Pulmonary artery endothelial cell (primary cell): ENCODE data around the gene C9orf152. TPM values are rescaled to one million over a fixed set of nuclear protein-coding genes. Genes with fewer than 3 reads are reported as not detected.

Experiments used
- total RNA-seq: library from RNA; depleted of rRNA; stranded (reverse); fragments of >200 nt; gene quantifications from 2 replicates; pipeline ENCODE4 v1.2.3, GENCODE V29; 2014

The C9orf152 gene
- total RNA-seq, 1 donor from 2014 or later: not detected

Other genes with a start within 250 kb of the C9orf152 start
- 273 and 296 TPM in 2 replicates for gene TXN, start 48.3 kb upstream of the C9orf152 start, total RNA-seq
- not detected in 2 replicates for gene TXNDC8, start 129.7 kb upstream of the C9orf152 start, total RNA-seq